Upper lobe of left lung (tissue), 4 donors: ENCODE data around the gene PISD.
"Not testable (repeated sequence)": the region's sequence is repeated elsewhere in the genome, so short reads cannot be mapped to it uniquely, and the experiment has no call there.

ENCODE experiments used
- POLR2A ChIP-seq, 4 donors: fragments of 450-650 bp; IDR thresholded peaks; one replicate each; pipeline ENCODE4 v1.5.1; 2016 to 2017; ENCODE audit warnings: antibody characterized with exemption in 4 of 4, mild to moderate bottlenecking in 2 of 4
- TF ChIP-seq, protein P1 (sequence below), 6 experiments: fragments of 450-650 bp in 4 of 6; fragments of 200-600 bp in 2 of 6; sonication (generic) in 2 of 6; IDR thresholded peaks; one replicate each; pipeline ENCODE4 v1.5.1; 2016 to 2019; ENCODE audit warnings: antibody characterized with exemption in 6 of 6

DNA sequence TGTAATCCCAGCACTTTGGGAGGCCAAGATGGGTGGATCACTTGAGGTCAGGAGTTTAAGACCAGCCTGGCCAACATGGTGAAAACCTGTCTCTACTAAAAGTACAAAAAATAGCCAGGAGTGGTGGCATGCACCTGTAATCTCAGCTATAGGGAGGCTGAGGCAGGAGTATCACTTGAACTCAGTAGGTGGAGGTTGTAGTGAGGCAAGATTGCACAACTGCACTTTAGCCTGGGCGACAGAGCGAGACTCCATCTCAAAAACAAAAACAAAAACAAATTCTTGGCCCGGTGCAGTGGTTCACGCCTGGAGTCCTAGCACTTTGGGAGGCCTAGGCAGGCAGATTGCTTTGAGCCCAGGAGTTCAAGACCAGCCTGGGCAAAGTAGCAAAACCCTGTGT lies 6.8 kb upstream of the PISD start:
- not testable (repeated sequence) for TF ChIP-seq POLR2A (IDR thresholded peaks at IDR 0.05)
- TF ChIP-seq, protein P1, sequence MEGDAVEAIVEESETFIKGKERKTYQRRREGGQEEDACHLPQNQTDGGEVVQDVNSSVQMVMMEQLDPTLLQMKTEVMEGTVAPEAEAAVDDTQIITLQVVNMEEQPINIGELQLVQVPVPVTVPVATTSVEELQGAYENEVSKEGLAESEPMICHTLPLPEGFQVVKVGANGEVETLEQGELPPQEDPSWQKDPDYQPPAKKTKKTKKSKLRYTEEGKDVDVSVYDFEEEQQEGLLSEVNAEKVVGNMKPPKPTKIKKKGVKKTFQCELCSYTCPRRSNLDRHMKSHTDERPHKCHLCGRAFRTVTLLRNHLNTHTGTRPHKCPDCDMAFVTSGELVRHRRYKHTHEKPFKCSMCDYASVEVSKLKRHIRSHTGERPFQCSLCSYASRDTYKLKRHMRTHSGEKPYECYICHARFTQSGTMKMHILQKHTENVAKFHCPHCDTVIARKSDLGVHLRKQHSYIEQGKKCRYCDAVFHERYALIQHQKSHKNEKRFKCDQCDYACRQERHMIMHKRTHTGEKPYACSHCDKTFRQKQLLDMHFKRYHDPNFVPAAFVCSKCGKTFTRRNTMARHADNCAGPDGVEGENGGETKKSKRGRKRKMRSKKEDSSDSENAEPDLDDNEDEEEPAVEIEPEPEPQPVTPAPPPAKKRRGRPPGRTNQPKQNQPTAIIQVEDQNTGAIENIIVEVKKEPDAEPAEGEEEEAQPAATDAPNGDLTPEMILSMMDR (IDR thresholded peaks at IDR 0.05): not testable (repeated sequence)
